Right atrium auricular region (tissue), 2 donors: ENCODE data around the gene TPCN1. TPM values are rescaled to one million over a fixed set of nuclear protein-coding genes. Genes with fewer than 3 reads are reported as not detected.
A peak's percentile ranks its signal among the peaks of the same experiment; 100 is the strongest.

Source experiments
- DNase-seq: peaks from one replicate; pipeline ENCODE4 v3.0.0-alpha.2; 2019; ENCODE audit warnings: low spot score
- H3K27ac ChIP-seq, 2 donors: fragments of 200-600 bp; sonication (generic); 1 replicate in 1 of 2; 2 replicates in 1 of 2; pipeline ENCODE4 v1.5.1; 2016 to 2019
- H3K27me3 ChIP-seq, 2 donors: fragments of 200-600 bp; sonication (generic); one replicate each; pipeline versions ENCODE4 v1.5.1 to v1.6.0; 2017 to 2019
- H3K36me3 ChIP-seq: fragments of 200-600 bp; sonication (generic); one replicate; pipeline ENCODE4 v1.5.1; 2016
- H3K4me1 ChIP-seq, 2 donors: fragments of 200-600 bp; sonication (generic); one replicate each; pipeline versions ENCODE4 v1.5.1 to v1.6.0; 2017 to 2019
- H3K4me3 ChIP-seq, 2 donors: fragments of 200-600 bp; sonication (generic); 1 replicate in 1 of 2; 2 replicates in 1 of 2; pipeline ENCODE4 v1.5.1; 2017 to 2019; ENCODE audit warnings: mild to moderate bottlenecking in 1 of 2, moderate library complexity in 1 of 2
- H3K9me3 ChIP-seq, 2 donors: fragments of 200-600 bp; sonication (generic); one replicate each; pipeline ENCODE4 v1.5.1; 2019
- CTCF ChIP-seq, 2 donors: fragments of 200-600 bp; sonication (generic); IDR thresholded peaks; one replicate each; pipeline ENCODE4 v1.5.1; 2019; ENCODE audit warnings: antibody characterized with exemption in 2 of 2
- total RNA-seq, 2 donors: library from RNA; depleted of rRNA; stranded (reverse); fragments of >200 nt; gene quantifications; one replicate each; pipeline ENCODE4 v1.1.0, GENCODE V29; 2016

TPCN1 gene
- total RNA-seq, 2 donors from 2014 or later, result 57.3 to 58.7 TPM

GRCh38 chr12:113271853-113272561 lies 50.7 kb downstream of the TPCN1 start:
- peaks cover 78% of the 10 kb centered on the region for H3K36me3 ChIP-seq
- TF ChIP-seq CTCF (IDR thresholded peaks at IDR 0.05), result no peak
- H3K4me3 ChIP-seq, result no peak overlapping the region
- peak overlapping the region; percentile 75 to 76 for H3K27ac ChIP-seq
- H3K9me3 ChIP-seq, result no peaks in the 10 kb centered on the region
- peaks cover 0 to 36% of the 10 kb centered on the region in 2 donors for H3K4me1 ChIP-seq
- no peaks in the 10 kb centered on the region for H3K27me3 ChIP-seq
- DNase-seq, result peak; percentile 94

- no peak for TF ChIP-seq CTCF (IDR thresholded peaks at IDR 0.05)
- no peak overlapping the region for H3K4me3 ChIP-seq
- H3K9me3 ChIP-seq, result no peaks in the 10 kb centered on the region
- peaks cover 0 to 36% of the 10 kb centered on the region in 2 donors for H3K4me1 ChIP-seq
- no peak for DNase-seq
- peak overlapping the region in 1 of 2 donors; percentile 8 for H3K27ac ChIP-seq
- no peaks in the 10 kb centered on the region for H3K27me3 ChIP-seq
- peaks cover 78% of the 10 kb centered on the region for H3K36me3 ChIP-seq
Observed at GRCh38 chr12:113273053-113273725, 51.9 kb downstream of the TPCN1 start.

GRCh38 chr12:113274848-113275247 lies 53.6 kb downstream of the TPCN1 start:
- no peak for TF ChIP-seq CTCF (IDR thresholded peaks at IDR 0.05)
- peaks cover 0 to 36% of the 10 kb centered on the region in 2 donors for H3K4me1 ChIP-seq
- DNase-seq, result no peak
- peaks cover 70% of the 10 kb centered on the region for H3K36me3 ChIP-seq
- peak overlapping the region; percentile 36 to 61 for H3K27ac ChIP-seq
- H3K27me3 ChIP-seq, result no peaks in the 10 kb centered on the region
- H3K4me3 ChIP-seq, result no peak overlapping the region
- no peaks in the 10 kb centered on the region for H3K9me3 ChIP-seq

- Histone ChIP-seq H3K4me3 (no peak overlapping the region), H3K27me3 (no peaks in the 10 kb centered on the region), H3K27ac (no peak overlapping the region), H3K36me3 (peaks cover 74% of the 10 kb centered on the region), H3K9me3 (no peaks in the 10 kb centered on the region), H3K4me1 (peaks cover 0 to 31% of the 10 kb centered on the region in 2 donors)
- DNase-seq, result no peak
- no peak for TF ChIP-seq CTCF (IDR thresholded peaks at IDR 0.05)
Observed at GRCh38 chr12:113276306-113276705, 55.0 kb downstream of the TPCN1 start.

- no peaks in the 10 kb centered on the region for H3K27me3 ChIP-seq
- H3K4me1 ChIP-seq, result peaks cover 0 to 24% of the 10 kb centered on the region in 2 donors
- H3K36me3 ChIP-seq, result peaks cover 79% of the 10 kb centered on the region
- H3K27ac ChIP-seq, result no peak overlapping the region
- no peaks in the 10 kb centered on the region for H3K9me3 ChIP-seq
- TF ChIP-seq CTCF (IDR thresholded peaks at IDR 0.05), result no peak
- DNase-seq, result no peak
- no peak overlapping the region for H3K4me3 ChIP-seq
Observed at GRCh38 chr12:113276946-113277500, 55.8 kb downstream of the TPCN1 start.
